Measurements from ENCODE around the gene CYBB. TPM values are rescaled to one million over a fixed set of nuclear protein-coding genes. Genes with fewer than 3 reads are reported as not detected.

CYBB gene
- total RNA-seq, 5 donors from 2014 or later (not counting 1 experiment from before 2014, with no cell fraction given) = 1.1 to 5.0 (median 1.8) TPM

DNA sequence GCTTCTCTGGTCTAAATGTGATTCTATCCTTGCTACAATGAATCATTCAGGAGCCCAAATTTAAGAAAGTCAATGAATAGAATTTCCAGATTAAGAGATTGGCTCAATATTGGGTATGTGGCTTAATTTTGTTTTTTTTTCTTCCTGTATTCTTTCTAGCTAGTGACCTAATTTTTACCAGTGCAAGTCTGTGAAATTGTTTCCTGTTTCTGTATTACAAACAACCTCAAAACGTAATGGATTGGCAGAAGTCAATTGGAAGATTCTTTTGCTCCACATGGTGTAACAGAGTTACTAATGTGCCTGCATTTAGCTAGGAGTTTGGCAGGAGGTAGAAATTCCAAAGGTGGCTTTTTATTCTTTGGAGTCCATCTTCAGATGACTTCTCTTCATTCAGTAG, 49.9 kb downstream of the CYBB start:
- Histone ChIP-seq H3K27ac (ENCODE audit: low read length) (no peak overlapping the region), H3K9me3 (no peaks in the 10 kb centered on the region), H3K4me3 (ENCODE audit: control insufficient read depth in 1 of 2, extremely low read depth in 1 of 2, low read length in 1 of 2) (no peak overlapping the region), H3K36me3 (ENCODE audit: control insufficient read depth in 2 of 2, extremely low read depth in 1 of 2, insufficient read depth in 1 of 2, low read length in 1 of 2) (no peaks in the 10 kb centered on the region), H3K4me1 (ENCODE audit: control insufficient read depth in 1 of 2, extremely low read depth in 1 of 2, insufficient read depth in 2 of 2, low read length in 2 of 2) (peaks cover 0 to 4% of the 10 kb centered on the region in 2 experiments), H3K27me3 (replicated peaks in 1 of 2; ENCODE audit: control insufficient read depth in 2 of 2, extremely low read depth in 1 of 2, insufficient read depth in 2 of 2, low read length in 1 of 2) (no peaks in the 10 kb centered on the region)
- Mint-ChIP-seq H3K4me1 (peaks cover 11 to 23% (median 18%) of the 10 kb centered on the region in 3 donors), H3K27me3 (peaks cover 0 to 8% of the 10 kb centered on the region in 2 donors), H3K36me3 (no peaks in the 10 kb centered on the region), H3K27ac (peak overlapping the region; percentile 39 to 68), H3K9me3 (no peaks in the 10 kb centered on the region), H3K4me3 (no peak overlapping the region)
- ChIA-PET CTCF (interaction anchor here (0.6 to 1.6 kb wide), 3 partner anchors 14 to 84 kb away, joined by 3 to 9 read pairs (median 4); no protein-coding TSS in a partner anchor), POLR2A (no interaction called here)
- DNase-seq (no peak), ATAC-seq (replicated peaks in 1 of 4) (no peak)
- no CpG with 5 or more reads among the region's 1 CpG for WGBS (ENCODE audit: insufficient coverage)

DNA sequence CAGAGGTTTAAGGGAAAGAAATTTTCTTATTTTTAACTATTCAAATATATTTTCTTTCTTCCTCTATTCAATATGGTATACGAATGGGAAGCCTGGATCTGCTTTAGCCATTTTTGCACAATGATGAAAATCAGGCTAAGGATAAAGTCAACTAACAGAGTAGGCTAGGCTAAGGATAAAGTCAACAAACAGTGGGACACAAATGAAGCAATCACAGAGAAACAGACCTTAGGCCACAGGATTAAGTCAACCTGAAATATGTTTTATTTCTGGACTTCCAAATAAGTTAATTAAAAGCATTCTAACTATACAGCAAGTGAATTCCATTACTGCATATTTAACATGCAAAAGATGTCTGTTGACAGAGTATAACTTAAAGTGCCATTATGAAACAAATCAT, 50.5 kb downstream of the CYBB start:
- no peaks in the 10 kb centered on the region for H3K27me3 ChIP-seq (replicated peaks in 1 of 2; ENCODE audit: control insufficient read depth in 2 of 2, extremely low read depth in 1 of 2, insufficient read depth in 2 of 2, low read length in 1 of 2)
- POLR2A ChIA-PET = no interaction called here

DNA sequence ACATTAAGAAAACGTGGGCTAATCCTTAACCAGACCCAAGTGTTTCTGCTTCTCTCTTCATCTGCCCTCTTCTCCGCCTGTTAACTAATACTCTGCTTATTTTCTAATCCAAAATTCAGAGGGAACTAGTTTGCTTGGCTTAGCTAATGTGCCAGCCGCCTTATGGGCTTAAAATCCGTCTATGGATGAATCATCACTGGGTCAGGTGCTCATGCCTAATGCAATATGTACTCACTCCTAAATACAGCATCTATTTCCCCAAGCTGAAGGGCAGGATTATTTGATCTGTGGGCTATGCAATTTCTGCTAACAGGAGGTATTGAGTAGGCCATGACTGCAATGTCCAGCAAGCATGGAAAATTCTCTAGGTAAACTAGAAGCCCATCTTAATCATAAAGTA, 55.1 kb downstream of the CYBB start:
- Mint-ChIP-seq H3K27ac (no peak overlapping the region), H3K4me3 (no peak overlapping the region), H3K36me3 (peaks cover 6% of the 10 kb centered on the region), H3K27me3 (peaks cover 0 to 9% of the 10 kb centered on the region in 2 donors), H3K4me1 (peaks cover under 1 to 2% (median 2%) of the 10 kb centered on the region in 3 donors), H3K9me3 (no peaks in the 10 kb centered on the region)
- H3K9me3 ChIP-seq = no peaks in the 10 kb centered on the region
- no peaks in the 10 kb centered on the region for H3K27me3 ChIP-seq (replicated peaks in 1 of 2; ENCODE audit: control insufficient read depth in 2 of 2, extremely low read depth in 1 of 2, insufficient read depth in 2 of 2, low read length in 1 of 2)
- DNase-seq = no peak
- ATAC-seq (replicated peaks in 1 of 4) = no peak
- no peak overlapping the region for H3K4me3 ChIP-seq (ENCODE audit: control insufficient read depth in 1 of 2, extremely low read depth in 1 of 2, low read length in 1 of 2)
- peaks cover 0 to 5% of the 10 kb centered on the region in 2 donors for H3K36me3 ChIP-seq (ENCODE audit: control insufficient read depth in 2 of 2, extremely low read depth in 1 of 2, insufficient read depth in 1 of 2, low read length in 1 of 2)
- no peak overlapping the region for H3K27ac ChIP-seq (ENCODE audit: low read length)
- CTCF ChIA-PET = no interaction called here
- POLR2A ChIA-PET = no interaction called here
- no peaks in the 10 kb centered on the region for H3K4me1 ChIP-seq (ENCODE audit: control insufficient read depth in 1 of 2, extremely low read depth in 1 of 2, insufficient read depth in 2 of 2, low read length in 2 of 2)
- WGBS (ENCODE audit: insufficient coverage) = no CpG with 5 or more reads among the region's 4 CpGs

More for the DNA sequence above, 50.5 kb downstream of the CYBB start:
- Mint-ChIP-seq H3K27ac (no peak overlapping the region), H3K36me3 (no peaks in the 10 kb centered on the region), H3K9me3 (no peaks in the 10 kb centered on the region), H3K27me3 (peaks cover 0 to 8% of the 10 kb centered on the region in 2 donors), H3K4me3 (no peak overlapping the region), H3K4me1 (peaks cover 6 to 16% (median 12%) of the 10 kb centered on the region in 3 donors)
- H3K4me1 ChIP-seq (ENCODE audit: control insufficient read depth in 1 of 2, extremely low read depth in 1 of 2, insufficient read depth in 2 of 2, low read length in 2 of 2) = no peaks in the 10 kb centered on the region
- H3K27ac ChIP-seq (ENCODE audit: low read length) = no peak overlapping the region
- no CpG with 5 or more reads among the region's 1 CpG for WGBS (ENCODE audit: insufficient coverage)
- ATAC-seq (replicated peaks in 1 of 4) = no peak
- no peak for DNase-seq
- CTCF ChIA-PET = interaction anchor here (0.6 to 1.6 kb wide), 2 partner anchors 14 to 84 kb away, joined by 3 to 4 read pairs; no protein-coding TSS in a partner anchor
- no peaks in the 10 kb centered on the region for H3K9me3 ChIP-seq
- no peak overlapping the region for H3K4me3 ChIP-seq (ENCODE audit: control insufficient read depth in 1 of 2, extremely low read depth in 1 of 2, low read length in 1 of 2)
- no peaks in the 10 kb centered on the region for H3K36me3 ChIP-seq (ENCODE audit: control insufficient read depth in 2 of 2, extremely low read depth in 1 of 2, insufficient read depth in 1 of 2, low read length in 1 of 2)

DNA sequence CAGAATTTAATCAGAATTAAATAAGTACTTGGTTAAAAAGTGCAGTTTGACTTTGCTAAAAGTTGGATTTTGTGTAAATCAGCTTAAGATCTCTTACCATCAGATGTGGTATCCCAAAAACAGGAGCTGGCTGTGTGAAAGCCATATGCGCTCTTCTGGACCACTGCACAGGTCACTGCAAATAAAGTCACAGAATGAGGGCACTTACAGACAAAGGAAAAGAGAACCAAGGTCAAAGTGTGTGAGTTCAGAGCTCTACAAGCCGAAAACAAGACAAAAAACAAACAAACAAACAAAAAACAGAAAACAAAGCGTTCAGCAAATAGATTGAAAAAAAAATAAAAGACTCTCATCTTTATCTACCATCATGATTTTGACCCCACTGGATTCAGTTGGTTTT, 61.1 kb downstream of the CYBB start:
- ChIA-PET CTCF (no interaction called here), POLR2A (no interaction called here)
- no peak overlapping the region for H3K27ac ChIP-seq (ENCODE audit: low read length)
- Mint-ChIP-seq H3K27me3 (peaks cover 0 to 7% of the 10 kb centered on the region in 2 donors), H3K36me3 (peaks cover 18% of the 10 kb centered on the region), H3K9me3 (no peaks in the 10 kb centered on the region), H3K4me1 (peaks cover 11 to 33% (median 23%) of the 10 kb centered on the region in 3 donors), H3K27ac (peak overlapping the region in 1 of 2 donors; percentile 36), H3K4me3 (no peak overlapping the region)
- no peak overlapping the region for H3K4me3 ChIP-seq (ENCODE audit: control insufficient read depth in 1 of 2, extremely low read depth in 1 of 2, low read length in 1 of 2)
- no CpG with 5 or more reads among the region's 3 CpGs for WGBS (ENCODE audit: insufficient coverage)
- no peaks in the 10 kb centered on the region for H3K9me3 ChIP-seq
- no peak for DNase-seq
- peaks cover 0 to 12% of the 10 kb centered on the region in 2 donors for H3K36me3 ChIP-seq (ENCODE audit: control insufficient read depth in 2 of 2, extremely low read depth in 1 of 2, insufficient read depth in 1 of 2, low read length in 1 of 2)
- no peak for ATAC-seq (replicated peaks in 1 of 4)
- H3K4me1 ChIP-seq (ENCODE audit: control insufficient read depth in 1 of 2, extremely low read depth in 1 of 2, insufficient read depth in 2 of 2, low read length in 2 of 2) = no peaks in the 10 kb centered on the region
- no peaks in the 10 kb centered on the region for H3K27me3 ChIP-seq (replicated peaks in 1 of 2; ENCODE audit: control insufficient read depth in 2 of 2, extremely low read depth in 1 of 2, insufficient read depth in 2 of 2, low read length in 1 of 2)

DNA sequence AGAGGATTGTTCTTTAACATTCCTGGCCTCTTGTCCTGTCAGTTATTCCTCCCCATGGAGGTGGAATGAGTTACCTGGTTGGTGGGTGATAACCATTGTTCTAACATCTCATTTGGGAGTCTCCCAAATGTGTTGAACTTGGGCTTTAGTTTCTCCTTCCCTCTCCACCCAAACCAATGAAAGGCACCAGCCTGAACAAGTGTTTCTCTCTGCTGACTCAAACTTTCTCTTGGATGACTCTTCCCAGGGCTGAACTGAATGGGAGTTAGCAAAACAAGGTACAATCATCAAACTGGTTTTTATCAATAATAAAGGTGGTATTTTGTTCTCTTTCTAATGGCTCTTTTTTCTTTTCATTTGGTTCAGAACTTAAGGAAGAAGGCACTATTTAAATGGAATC, 64.8 kb downstream of the CYBB start:
- Mint-ChIP-seq H3K27me3 (peaks cover 0 to 8% of the 10 kb centered on the region in 2 donors), H3K27ac (peak overlapping the region in 1 of 2 donors; percentile 67), H3K9me3 (no peaks in the 10 kb centered on the region), H3K36me3 (peaks cover 16% of the 10 kb centered on the region), H3K4me1 (peaks cover 17 to 46% (median 31%) of the 10 kb centered on the region in 3 donors), H3K4me3 (no peak overlapping the region)
- POLR2A ChIA-PET = no interaction called here
- Histone ChIP-seq H3K27me3 (replicated peaks in 1 of 2; ENCODE audit: control insufficient read depth in 2 of 2, extremely low read depth in 1 of 2, insufficient read depth in 2 of 2, low read length in 1 of 2) (no peaks in the 10 kb centered on the region), H3K36me3 (ENCODE audit: control insufficient read depth in 2 of 2, extremely low read depth in 1 of 2, insufficient read depth in 1 of 2, low read length in 1 of 2) (peaks cover 0 to 7% of the 10 kb centered on the region in 2 donors), H3K27ac (ENCODE audit: low read length) (no peak overlapping the region), H3K4me1 (ENCODE audit: control insufficient read depth in 1 of 2, extremely low read depth in 1 of 2, insufficient read depth in 2 of 2, low read length in 2 of 2) (peaks cover 0 to 9% of the 10 kb centered on the region in 2 experiments), H3K4me3 (ENCODE audit: control insufficient read depth in 1 of 2, extremely low read depth in 1 of 2, low read length in 1 of 2) (no peak overlapping the region), H3K9me3 (no peaks in the 10 kb centered on the region)
- DNase-seq = no peak
- ATAC-seq (replicated peaks in 1 of 4) = no peak
- CTCF ChIA-PET = no interaction called here

DNA sequence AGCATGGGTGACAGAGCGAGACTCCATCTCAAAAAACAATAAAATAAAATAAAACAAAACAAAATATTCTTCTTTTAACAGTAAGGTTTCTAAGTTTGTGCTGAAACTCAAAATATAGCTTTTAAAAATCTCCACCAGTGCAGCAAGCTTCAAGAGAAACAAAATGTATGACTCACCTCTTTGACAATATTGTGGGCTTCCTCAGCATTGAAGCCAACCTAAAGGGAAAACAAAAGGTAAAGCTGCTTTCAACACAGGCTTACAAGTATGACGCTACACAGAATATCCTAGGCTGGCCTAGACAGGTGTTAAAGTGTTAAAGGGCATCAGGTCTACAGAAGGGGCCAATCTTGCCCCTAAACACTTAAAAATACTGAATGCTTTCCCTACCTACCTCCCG, 66.3 kb downstream of the CYBB start:
- POLR2A ChIA-PET = no interaction called here
- no peaks in the 10 kb centered on the region for H3K9me3 Mint-ChIP-seq
- ATAC-seq (replicated peaks in 1 of 4) = peak; percentile 18 to 60 (median 46)

More for the DNA sequence above, 66.3 kb downstream of the CYBB start:
- CTCF ChIA-PET = interaction anchor here in 1 of 2 donors (1.0 kb wide), 1 partner anchor 101 kb away, joined by 3 read pairs; no protein-coding TSS in a partner anchor
- H3K27ac Mint-ChIP-seq = peak overlapping the region; percentile 84 to 88
- WGBS (ENCODE audit: insufficient coverage) = no CpG with 5 or more reads among the region's 3 CpGs
- H3K36me3 ChIP-seq (ENCODE audit: control insufficient read depth in 2 of 2, extremely low read depth in 1 of 2, insufficient read depth in 1 of 2, low read length in 1 of 2) = peaks cover 0 to 3% of the 10 kb centered on the region in 2 donors
- peaks cover 17 to 47% (median 31%) of the 10 kb centered on the region in 3 donors for H3K4me1 Mint-ChIP-seq
- H3K9me3 ChIP-seq = no peaks in the 10 kb centered on the region
- peaks cover 0 to 9% of the 10 kb centered on the region in 2 experiments for H3K4me1 ChIP-seq (ENCODE audit: control insufficient read depth in 1 of 2, extremely low read depth in 1 of 2, insufficient read depth in 2 of 2, low read length in 2 of 2)
- peak overlapping the region in 1 of 2 donors; percentile 82 for H3K4me3 ChIP-seq (ENCODE audit: control insufficient read depth in 1 of 2, extremely low read depth in 1 of 2, low read length in 1 of 2)
- peaks cover 12% of the 10 kb centered on the region for H3K36me3 Mint-ChIP-seq
- peak overlapping the region; percentile 76 to 84 (median 79) for H3K4me3 Mint-ChIP-seq
- peak overlapping the region; percentile 97 for H3K27ac ChIP-seq (ENCODE audit: low read length)
- peak in 2 of 35 experiments; percentile 0 to 34 for DNase-seq
- H3K27me3 Mint-ChIP-seq = peaks cover 0 to 8% of the 10 kb centered on the region in 2 donors
- H3K27me3 ChIP-seq (replicated peaks in 1 of 2; ENCODE audit: control insufficient read depth in 2 of 2, extremely low read depth in 1 of 2, insufficient read depth in 2 of 2, low read length in 1 of 2) = no peaks in the 10 kb centered on the region
